K562 (cell line): ENCODE results near the gene CPPED1. TPM values are rescaled to one million over a fixed set of nuclear protein-coding genes. Genes with fewer than 3 reads are reported as not detected.

Experiments
- ARNT ChIP-seq, 2 experiments: fragments of 450-650 bp; IDR thresholded peaks; 2 replicates each; pipeline ENCODE4 v1.6.1; 2016; ENCODE audit warnings: mild to moderate bottlenecking in 1 of 2
- ASH1L ChIP-seq: fragments of 450-650 bp; IDR thresholded peaks from 2 replicates; pipeline ENCODE4 v1.6.1; 2018; ENCODE audit warnings: borderline replicate concordance, mild to moderate bottlenecking, low read depth; ENCODE audit not compliant: partially characterized antibody
- BHLHE40 ChIP-seq: IDR thresholded peaks from 2 replicates; pipeline ENCODE4 v1.6.1; 2011; ENCODE audit warnings: low read length, improper control_type of control experiment
- ELF1 ChIP-seq: fragments of 200-800 bp; sonication (Bioruptor generic); IDR thresholded peaks from 2 replicates; pipeline ENCODE4 v1.6.1; 2016; ENCODE audit warnings: missing genetic modification characterization, missing compliant biosample characterization
- EZH2 ChIP-seq: IDR thresholded peaks from 2 replicates; pipeline ENCODE4 v1.6.1; 2012; ENCODE audit warnings: low read depth, mild to moderate bottlenecking, inconsistent platforms, low read length, borderline replicate concordance
- NFE2 ChIP-seq: IDR thresholded peaks from 2 replicates; pipeline ENCODE4 v1.6.1; 2014; ENCODE audit warnings: antibody characterized with exemption, low read depth
- ZNF24 ChIP-seq: fragments of 450-650 bp; IDR thresholded peaks from 2 replicates; pipeline ENCODE4 v1.6.1; 2016
- ZNF347 ChIP-seq: fragments of 450-650 bp; formaldehyde crosslinking; IDR thresholded peaks from 2 replicates; pipeline ENCODE4 v1.4.0; 2020; ENCODE audit warnings: low read depth, mild to moderate bottlenecking, moderate library complexity
- polyA plus RNA-seq, 8 experiments: library from polyadenylated mRNA; depleted of rRNA in 4 of 8; stranded (reverse) in 5 of 8; unstranded in 3 of 8; fragments of >200 nt; fragmentation: Nextera tagmentation in 2 of 8; fragmentation: Illumina TruSeq in 1 of 8; extraction: Ambion mirVana in 2 of 8; extraction: Trizol in 1 of 8; gene quantifications; 2 replicates each; pipeline versions ENCODE4 v1.2.1 to v1.2.3, GENCODE V29; 2011 to 2014; ENCODE audit warnings: inconsistent platforms in 1 of 8, missing spikeins in 1 of 8
- total RNA-seq, 7 experiments: library from RNA; depleted of rRNA in 6 of 7; stranded (reverse); fragments of >200 nt in 6 of 7; fragmentation: Illumina TruSeq in 2 of 7; extraction: Trizol in 2 of 7; gene quantifications; 2 replicates each; pipeline versions ENCODE4 v1.2.1 to v1.2.3, GENCODE V29; 2011 to 2021; ENCODE audit warnings: low replicate concordance in 1 of 7
- TF ChIP-seq, protein P1 (sequence below): fragments of 200-800 bp; sonication (Bioruptor generic); IDR thresholded peaks from 2 replicates; pipeline ENCODE4 v1.6.1; 2017; ENCODE audit warnings: missing genetic modification characterization, missing compliant biosample characterization
- TF ChIP-seq, protein P2 (sequence below), 3 experiments: fragments of 200-800 bp in 1 of 3; sonication (Bioruptor generic) in 1 of 3; sonication (generic) in 1 of 3; formaldehyde crosslinking in 1 of 3; IDR thresholded peaks; 2 replicates each; pipeline versions ENCODE4 v1.6.1 to v1.8.0; 2016 to 2022; ENCODE audit warnings: mild to moderate bottlenecking in 2 of 3, missing compliant biosample characterization in 2 of 3, missing genetic modification characterization in 2 of 3, missing genetic modification reagents in 1 of 3
- TF ChIP-seq, protein P3 (sequence below): fragments of 450-650 bp; IDR thresholded peaks from 2 replicates; pipeline ENCODE4 v1.6.1; 2016; ENCODE audit warnings: borderline replicate concordance
- TF ChIP-seq, protein P4 (sequence below): sonication (generic); formaldehyde crosslinking; IDR thresholded peaks from 2 replicates; pipeline ENCODE4 v1.8.0; 2022; ENCODE audit warnings: missing genetic modification reagents, mild to moderate bottlenecking, borderline replicate concordance

CPPED1 gene
- total and polyA plus RNA-seq, 9 of the 15 experiments (the other 6 are each of a cell fraction or from before 2014, with no cell fraction given), result 7.5 to 25.7 (median 16.9) TPM

DNA sequence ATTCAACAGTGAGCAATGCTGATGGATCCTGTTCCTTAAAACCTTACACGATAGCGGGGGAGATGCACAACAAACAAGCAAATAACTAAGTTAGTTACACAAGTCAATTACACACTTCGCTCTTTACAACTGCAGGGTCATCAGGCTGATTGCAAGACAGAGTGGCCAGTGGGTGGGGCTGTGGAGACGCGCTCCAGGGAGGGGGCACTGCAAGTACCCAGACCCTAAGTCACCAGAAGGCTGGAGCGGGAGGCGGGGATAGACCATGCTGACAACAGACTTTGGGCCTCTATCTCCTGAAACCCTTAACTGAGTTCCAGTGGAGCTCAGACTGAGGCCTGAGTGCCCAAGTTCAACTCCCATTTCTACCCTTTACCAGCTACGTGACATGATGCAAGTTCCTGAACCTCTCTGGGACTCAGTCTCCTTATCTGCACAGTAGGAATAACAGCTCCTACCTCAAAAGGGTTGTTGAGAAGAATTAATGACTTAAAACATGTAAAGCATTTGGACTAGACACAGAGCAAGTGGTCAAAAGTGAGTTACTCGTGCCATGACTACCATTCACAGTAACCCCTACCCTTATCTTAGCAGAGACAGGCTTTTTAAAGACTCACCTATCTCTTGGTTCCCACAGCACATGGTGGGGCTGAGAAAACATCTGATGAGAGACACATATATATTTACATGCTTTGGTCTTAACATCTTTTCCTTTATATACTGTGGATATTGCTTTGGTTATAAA lies 10.4 kb downstream of the CPPED1 start (continued):
- TF ChIP-seq, protein P1, sequence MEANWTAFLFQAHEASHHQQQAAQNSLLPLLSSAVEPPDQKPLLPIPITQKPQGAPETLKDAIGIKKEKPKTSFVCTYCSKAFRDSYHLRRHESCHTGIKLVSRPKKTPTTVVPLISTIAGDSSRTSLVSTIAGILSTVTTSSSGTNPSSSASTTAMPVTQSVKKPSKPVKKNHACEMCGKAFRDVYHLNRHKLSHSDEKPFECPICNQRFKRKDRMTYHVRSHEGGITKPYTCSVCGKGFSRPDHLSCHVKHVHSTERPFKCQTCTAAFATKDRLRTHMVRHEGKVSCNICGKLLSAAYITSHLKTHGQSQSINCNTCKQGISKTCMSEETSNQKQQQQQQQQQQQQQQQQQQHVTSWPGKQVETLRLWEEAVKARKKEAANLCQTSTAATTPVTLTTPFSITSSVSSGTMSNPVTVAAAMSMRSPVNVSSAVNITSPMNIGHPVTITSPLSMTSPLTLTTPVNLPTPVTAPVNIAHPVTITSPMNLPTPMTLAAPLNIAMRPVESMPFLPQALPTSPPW (CRISPR knock-in tag), result 0 out of 2 replicates have a peak, but pooled peaks have one; percentile 19
- TF ChIP-seq ELF1 (tag) (no peak), BHLHE40 (peak; percentile 70; the same call in 1 of the 2 replicates), EZH2 (no peak), NFE2 (peak; percentile 28; the same call in 1 of the 2 replicates), ZNF24 (peak; percentile 62), ZNF347 (CRISPR knock-in tag) (no peak), ARNT (IDR thresholded peaks at IDR 0.05) (no peak), ASH1L (no peak)
- TF ChIP-seq, protein P2, sequence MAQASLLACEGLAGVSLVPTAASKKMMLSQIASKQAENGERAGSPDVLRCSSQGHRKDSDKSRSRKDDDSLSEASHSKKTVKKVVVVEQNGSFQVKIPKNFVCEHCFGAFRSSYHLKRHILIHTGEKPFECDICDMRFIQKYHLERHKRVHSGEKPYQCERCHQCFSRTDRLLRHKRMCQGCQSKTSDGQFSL (CRISPR knock-in tag; IDR thresholded peaks at IDR 0.05), result 0 out of 2 replicates have a peak, but pooled peaks have one; percentile 38
- TF ChIP-seq, protein P2 (tag; IDR thresholded peaks at IDR 0.05), result no peak
- TF ChIP-seq, protein P3, sequence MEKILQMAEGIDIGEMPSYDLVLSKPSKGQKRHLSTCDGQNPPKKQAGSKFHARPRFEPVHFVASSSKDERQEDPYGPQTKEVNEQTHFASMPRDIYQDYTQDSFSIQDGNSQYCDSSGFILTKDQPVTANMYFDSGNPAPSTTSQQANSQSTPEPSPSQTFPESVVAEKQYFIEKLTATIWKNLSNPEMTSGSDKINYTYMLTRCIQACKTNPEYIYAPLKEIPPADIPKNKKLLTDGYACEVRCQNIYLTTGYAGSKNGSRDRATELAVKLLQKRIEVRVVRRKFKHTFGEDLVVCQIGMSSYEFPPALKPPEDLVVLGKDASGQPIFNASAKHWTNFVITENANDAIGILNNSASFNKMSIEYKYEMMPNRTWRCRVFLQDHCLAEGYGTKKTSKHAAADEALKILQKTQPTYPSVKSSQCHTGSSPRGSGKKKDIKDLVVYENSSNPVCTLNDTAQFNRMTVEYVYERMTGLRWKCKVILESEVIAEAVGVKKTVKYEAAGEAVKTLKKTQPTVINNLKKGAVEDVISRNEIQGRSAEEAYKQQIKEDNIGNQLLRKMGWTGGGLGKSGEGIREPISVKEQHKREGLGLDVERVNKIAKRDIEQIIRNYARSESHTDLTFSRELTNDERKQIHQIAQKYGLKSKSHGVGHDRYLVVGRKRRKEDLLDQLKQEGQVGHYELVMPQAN, result no peak
- TF ChIP-seq, protein P4, sequence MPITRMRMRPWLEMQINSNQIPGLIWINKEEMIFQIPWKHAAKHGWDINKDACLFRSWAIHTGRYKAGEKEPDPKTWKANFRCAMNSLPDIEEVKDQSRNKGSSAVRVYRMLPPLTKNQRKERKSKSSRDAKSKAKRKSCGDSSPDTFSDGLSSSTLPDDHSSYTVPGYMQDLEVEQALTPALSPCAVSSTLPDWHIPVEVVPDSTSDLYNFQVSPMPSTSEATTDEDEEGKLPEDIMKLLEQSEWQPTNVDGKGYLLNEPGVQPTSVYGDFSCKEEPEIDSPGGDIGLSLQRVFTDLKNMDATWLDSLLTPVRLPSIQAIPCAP (CRISPR knock-in tag), result no peak
